MV-4-11 (cell line): ENCODE results near the gene DENND6B.
A peak's percentile ranks its signal among the peaks of the same experiment; 100 is the strongest.

Experiments
- DNase-seq: peaks from one replicate; lab custom pipeline; 2025; lab: John Stamatoyannopoulos, UW

The DENND6B gene

DNA sequence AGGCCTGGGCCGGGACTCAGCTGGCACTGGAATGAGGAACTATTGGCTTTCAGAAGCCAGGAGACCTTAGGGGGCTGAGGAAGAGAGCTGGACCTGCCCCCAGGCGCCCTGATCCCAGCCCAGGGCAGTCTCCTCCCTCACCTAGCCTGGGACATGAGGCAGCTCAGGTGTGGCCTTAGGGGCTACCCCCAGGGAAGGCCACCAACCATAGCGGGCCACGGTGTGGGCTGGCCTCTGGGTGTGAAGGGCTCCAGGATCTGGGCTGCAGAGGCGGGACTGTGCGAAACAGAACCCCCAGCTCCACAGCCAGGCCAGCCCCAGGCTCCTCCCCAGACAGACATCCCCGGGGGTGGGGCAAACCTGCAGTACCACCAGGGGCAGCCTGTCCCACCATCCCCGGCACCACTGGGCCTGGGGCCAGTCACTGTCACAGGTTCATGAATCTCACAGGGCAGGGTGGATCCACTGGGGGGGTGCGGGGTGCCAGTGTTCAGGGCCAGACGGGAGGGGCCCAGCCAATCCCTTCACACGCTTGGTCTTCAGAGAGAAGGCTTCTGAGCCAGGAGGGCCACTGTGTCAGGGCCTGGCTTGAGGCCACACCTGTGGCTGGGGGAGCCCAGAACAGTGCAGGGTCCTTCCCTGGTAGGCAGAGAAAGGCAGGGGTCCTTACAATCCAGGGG is 22.8 kb downstream of the DENND6B start:
- DNase-seq = peak; percentile 64

DNA sequence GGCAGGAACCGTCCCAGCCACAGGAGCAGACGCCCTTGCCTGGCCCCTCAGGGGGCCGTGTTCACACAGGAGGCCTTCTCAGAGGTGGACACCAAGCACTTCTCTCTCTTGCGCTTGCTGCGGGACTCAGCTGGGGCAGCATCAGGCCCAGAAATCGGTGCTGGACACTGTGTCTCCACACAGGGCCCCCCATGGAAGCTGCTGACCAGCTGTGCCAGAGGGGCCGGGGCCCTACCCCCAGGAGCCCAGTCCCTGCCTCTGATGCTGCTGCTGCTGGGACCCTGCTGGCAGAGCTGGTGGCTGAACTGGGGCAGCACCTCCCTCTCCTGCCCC is 23.3 kb downstream of the DENND6B start:
- no peak for DNase-seq

DNA sequence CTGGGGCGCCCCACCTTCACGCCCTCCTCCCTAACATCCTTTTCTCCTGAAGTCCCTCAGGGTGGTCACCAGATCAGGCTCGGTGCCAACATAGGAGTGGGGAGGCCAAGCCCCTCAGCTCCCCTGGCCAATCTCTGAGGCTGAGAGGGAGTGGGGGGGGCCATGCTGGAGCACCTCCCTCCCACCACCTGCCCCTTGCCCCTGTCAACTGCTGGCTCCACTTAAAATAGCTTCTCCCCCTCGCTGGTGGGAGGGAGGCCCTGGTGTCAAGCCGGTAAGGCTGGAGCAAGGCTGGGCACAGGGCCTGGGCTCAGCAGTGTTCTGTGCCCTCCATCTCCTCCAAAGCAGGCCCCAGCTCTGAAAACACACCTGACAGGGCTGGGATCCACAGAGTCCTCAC is 24.2 kb downstream of the DENND6B start:
- no peak for DNase-seq

DNA sequence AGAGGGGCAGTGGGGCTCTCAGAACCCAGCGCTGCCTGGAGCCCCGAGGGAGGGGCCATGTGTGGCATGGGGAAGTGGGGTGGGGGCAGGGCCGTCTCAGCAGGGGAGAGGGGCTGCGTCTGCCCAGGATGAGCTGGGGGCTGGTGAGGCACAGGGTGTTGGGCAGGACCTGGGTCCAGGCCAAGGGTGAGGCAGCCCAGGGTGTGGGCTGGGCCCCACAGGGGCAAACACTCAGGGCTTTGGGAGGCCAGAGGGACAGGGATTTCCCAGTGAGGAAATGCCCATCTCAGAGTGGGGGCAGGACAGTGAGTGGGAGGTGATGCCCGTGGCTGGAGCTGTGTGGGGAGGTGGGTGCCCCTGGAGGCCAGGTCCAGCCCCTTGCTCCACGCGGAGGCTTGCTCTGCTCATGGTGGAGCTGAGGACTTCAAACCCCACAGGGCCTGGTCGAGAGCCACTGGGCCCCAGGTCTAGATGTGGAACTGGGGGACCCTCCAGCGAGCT is 24.7 kb downstream of the DENND6B start:
- DNase-seq = no peak

DNA sequence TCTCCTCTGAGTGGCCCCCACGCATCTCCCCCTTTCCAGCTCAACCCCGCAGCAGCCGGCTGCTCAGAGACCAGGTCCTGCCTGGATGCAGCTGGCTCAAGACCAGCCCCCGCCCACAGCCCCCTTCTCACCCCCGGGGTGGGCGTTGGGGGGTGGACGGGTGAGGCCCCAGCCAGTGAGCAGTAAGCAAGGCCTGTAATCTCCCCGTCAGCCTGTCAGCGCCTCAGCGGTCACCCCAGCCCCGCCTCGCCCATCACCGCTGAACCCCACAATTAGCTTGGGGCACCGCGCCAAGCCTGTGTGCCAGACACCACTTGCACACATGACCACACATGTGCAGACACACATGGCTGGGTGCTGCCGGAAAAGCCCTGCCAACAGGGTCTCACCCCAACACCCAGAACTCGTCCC is 25.2 kb downstream of the DENND6B start:
- DNase-seq = no peak

DNA sequence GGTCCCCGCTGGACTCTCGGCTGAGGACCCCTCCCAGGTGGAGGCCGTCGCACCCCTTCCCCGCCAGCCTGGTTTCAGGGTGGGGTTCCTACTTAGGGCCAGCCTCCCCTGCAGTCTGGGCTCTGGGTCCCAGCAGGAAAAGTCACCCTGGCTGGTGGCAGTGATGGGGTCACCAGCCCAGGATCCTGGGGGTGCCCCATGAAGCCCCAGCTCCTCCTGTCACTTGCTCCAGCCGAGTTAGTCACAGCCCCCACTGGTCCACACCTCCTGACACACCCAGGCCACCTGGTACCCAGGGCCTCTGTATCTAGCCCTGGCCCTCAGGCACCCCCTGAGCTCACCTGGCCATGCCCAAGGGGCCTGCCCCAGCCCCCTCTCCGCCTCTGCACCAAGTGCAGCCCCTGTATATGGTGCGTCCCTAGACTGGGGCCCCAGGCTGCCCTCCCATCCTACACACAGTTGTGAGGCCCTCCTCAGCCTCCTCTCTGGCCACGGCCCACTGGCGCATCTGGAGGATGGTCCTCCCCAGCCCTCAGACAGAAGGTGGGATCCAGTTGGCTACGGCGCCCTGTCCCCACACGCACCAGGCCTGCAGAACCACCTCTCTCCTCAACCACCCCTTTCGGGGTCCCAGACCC is 26.1 kb downstream of the DENND6B start:
- DNase-seq = no peak

DNA sequence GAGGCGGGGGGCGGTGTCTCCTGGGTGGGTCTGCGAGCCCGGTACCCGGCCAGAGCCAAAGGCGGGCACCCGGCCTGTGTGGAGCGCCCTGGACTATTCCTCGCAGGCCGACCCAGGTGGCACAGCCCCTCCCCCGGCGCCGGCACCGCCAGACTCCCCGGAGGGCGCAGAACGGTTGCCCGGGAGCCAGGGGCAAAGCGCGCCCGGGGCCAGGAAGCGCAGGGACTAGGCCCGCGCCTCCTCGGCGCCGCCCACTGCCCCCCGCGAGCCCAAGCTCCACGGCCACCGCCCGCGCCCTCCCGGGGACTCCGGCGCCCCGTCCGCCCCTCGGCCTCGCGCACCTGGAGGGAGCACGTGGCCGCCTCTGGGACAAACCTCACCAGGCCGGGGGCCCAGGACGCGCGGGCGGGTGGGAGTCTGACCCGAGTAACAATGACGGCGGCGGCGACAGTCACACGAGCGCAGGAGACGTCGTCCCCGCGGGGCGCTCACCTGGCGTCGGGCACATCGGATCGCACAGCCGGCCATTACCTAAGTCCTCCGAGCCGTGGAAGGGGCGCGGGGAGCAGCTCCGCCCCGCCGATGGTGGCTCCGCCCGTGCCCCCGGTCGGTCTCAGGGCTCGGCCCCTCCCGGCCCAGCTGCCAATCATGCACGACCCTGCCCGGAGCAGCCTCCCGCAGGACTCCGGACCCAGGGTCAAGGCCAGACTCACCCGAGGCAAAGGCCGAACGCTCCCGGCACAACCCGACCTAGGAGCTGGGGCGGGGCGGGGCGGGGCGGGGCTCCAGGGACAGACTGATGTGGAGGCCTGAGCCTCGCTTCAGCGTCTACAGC is 26.8 kb downstream of the DENND6B start:
- DNase-seq = no peak

DNA sequence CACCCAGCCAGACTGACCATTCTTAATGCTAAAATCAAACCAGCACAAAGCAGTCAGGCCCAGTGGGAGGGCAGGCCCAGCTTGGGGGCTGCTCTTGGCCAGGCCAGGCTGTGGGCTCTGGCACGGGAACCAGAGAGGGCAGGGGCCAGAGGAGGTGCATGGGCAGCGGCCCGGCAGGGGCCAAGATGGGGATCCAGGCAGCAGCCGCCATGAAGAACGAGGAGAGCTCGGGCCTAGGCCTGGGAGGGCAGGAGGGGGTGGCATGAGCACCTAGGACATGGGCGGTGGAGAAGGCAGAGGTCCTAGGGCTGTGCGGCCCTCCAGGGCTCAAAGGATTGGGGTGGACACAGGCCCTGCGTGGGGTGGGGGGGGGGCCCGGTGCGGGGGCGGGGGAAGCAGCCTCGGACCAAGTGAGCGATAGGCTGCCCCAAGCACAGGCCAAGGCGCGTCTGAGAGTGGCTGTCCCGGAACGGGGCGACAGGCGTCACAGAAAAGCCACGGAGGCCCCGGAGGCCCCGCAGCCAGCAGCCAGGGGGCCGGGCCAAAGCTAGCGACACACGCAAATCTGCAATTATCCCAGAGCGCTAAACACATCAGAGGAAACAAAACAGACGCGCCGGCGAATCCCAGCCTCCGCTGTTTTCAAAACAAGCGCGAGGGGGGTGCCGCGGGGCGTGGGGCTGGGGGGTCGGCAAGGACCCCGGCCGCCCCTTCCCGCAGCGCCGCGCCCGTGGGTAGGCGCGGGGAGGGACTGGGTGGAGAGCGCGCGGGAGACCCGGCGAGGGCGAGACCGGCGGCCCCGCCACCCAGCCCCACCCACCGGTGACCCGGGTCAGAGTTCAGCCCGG is 27.7 kb downstream of the DENND6B start:
- no peak for DNase-seq

DNA sequence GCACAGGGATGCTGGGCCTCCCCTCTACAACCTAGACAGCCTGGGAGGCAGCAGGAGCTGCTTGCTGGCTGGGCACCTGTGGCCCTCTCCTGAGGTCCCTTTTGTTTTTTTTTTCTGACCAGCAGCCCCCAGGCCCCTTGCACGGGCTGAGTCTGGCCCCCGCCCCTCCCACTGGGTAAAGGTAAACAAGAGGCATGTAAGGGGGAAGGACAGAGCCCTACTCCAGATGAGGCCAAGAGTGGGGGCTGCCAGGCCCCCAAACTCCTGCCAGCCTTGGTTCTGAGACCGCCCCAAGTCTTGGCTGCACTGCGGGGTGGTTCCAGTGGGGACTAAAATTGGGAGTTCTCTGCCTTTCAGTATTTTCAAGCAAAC is 28.6 kb downstream of the DENND6B start:
- DNase-seq = no peak

DNA sequence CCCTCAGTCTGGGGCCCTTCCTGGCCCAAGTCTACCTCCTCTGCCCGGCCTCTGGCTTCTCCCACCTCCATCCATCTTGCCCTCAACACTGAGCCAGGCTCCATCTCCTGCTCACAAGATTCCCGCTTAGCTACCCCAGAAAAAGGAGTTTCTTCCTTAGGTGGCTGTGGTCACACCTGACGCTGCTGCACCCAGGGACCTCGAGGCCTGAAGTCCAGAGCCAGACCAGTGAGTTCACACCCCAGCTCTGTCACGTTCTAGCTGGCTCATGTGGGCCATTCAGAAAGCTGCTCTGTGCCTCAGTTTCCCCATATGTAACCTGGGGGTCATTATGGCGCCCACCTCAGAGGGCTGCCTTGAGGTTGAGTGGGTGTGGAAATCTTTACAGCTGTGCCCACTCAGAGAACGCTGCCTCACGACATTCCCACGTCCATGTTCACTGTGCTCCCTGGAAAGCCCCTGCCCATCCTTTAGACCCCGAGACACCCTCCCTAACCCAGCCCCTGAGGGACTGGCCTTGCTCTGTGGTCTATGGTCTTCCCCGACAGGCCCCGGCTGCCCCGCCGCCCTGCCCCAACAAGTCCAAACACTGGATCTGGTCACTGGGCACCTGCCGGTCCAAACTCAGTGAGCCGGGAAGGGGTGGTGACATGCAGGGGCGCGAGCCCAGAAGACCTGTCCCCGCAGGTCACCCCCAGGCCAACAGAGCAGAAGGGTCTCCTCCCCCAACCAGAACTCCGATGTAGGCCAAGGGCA is 29.1 kb downstream of the DENND6B start:
- no peak for DNase-seq

DNA sequence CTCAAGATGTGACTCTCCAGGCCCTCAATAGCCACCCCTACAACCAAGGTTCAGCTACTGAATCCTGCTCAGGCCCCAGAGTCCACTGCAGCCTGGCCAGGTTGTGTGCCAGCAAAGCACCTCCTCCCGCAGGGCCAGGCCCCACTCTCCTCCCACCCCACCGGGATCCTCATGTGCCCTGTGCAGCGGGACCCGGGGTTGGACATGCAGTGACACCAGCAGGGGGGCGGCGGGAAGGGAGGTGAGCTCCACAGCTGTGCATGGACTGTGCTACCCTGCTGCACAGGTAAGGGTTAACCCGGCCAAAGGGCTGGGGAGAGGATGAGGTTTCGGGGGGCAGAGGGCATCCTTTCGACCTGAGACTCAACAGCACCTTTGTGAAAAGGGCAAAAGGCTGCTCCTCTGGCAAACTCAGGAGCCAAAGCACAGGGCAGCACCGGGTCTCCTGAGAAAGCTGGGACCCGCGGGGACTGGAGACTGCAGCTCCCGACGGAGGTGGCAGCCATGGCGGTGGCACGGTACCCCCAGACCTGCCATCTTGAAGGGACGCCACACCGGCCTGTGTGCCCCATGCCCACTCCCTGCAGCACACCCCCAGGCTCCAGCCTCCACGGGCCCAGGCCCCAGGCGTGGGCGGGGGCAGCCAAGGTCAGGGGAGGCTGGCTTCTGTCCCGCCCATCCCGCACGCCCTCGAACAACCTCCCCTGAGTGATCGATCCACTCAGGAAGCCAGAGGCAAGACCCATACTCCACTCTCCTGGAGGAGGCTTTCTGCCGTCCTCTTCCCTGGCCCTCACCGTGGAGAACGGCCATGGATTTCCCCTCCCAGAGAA is 29.9 kb downstream of the DENND6B start:
- DNase-seq = no peak

DNA sequence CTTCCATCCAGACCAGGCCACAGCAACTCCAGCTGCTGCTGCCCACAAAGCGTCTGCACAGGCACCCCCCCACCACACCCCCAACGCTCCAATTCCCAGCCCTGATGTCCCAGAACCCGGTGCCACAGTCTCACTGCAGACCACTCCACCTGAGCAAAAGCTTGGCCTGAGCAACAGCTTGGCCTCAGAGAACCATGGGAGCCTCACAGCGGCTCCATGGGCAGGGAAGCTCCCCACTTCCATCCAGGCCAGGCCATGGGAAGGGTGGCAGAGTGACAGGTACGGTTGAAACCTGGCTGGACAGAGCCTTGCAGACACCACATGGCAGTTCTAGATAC is 32.5 kb downstream of the DENND6B start:
- no peak for DNase-seq

DNA sequence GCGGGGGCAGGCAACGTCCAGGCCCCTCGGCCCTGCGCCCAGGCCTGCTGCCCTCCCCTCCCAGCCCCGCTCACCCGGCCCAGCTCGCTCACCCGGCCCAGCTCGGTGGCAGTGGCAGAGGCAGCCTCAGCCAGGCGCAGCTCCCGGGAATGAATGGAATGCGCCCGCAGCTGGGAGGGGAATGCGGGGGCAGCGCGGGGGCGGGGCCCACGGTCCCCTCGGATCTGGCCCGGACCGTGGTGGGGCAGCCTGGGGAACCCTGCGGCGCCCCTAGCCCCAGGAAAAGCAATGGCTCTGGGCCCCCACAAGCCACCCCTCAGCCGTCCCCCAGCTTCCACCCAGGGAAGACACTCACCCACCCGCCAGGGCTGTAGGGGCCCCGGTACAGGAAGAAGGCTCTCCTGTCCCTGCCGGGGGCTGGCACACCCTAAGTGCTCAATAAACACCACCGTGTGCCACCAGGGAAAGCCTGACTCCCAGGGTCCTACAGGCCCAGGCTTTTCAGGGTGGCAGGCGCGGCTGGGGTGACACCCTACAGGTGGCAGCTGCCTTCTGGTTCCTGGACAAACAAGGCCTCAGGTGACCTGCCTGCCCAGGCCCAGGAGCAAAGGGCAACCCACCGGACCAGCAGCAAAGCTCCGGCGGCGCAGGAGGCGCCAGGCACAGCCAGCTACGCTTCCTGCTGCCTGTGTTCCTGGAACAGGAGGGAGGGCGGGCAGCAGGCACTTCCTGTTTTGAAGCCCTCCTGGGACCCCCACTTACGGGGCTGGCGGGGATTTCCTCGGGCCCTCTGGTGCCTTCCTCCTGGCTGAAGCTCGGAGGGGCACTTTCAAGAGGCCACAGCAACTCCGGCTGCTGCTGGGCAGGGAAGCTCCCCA is 33.1 kb downstream of the DENND6B start:
- DNase-seq = no peak

DNA sequence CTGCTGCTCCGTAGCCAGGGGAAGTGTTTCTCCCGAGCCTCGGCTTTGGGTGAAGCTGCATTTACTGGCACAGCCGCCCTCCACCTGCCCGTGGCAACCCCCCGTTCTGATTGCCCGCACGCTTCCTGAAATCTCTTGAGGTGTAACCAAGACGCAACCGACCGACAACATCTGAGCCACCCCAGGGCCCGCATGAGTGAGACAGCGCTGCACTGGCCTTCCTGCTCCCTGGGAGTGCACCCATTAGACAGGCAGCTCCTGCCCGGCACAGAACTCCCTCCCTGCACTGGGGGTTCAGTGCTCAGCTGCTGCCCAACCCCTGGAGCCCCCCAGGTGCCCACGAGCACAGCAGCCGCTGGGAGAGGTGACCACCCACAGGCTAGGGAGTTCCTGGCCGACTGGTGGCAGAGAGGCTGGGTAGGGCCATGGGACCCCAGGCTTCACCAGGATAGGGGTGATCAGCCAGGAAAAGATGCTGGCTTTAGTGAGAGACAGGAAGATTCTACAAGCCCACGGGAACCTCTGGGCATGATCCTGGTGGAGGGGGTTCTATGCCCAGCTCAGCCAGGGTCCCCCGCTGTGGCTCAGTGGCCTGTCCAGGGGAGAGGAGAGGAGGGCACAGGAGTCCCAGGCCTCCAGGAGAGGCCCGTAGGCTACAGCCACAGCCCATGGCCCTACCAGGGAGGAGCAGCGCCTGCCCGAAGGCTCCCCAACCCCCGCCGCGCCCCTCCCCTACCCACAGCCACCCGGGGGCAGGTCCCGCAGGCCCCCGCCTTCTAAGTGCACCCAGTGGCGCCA is 34.0 kb downstream of the DENND6B start:
- no peak for DNase-seq

DNA sequence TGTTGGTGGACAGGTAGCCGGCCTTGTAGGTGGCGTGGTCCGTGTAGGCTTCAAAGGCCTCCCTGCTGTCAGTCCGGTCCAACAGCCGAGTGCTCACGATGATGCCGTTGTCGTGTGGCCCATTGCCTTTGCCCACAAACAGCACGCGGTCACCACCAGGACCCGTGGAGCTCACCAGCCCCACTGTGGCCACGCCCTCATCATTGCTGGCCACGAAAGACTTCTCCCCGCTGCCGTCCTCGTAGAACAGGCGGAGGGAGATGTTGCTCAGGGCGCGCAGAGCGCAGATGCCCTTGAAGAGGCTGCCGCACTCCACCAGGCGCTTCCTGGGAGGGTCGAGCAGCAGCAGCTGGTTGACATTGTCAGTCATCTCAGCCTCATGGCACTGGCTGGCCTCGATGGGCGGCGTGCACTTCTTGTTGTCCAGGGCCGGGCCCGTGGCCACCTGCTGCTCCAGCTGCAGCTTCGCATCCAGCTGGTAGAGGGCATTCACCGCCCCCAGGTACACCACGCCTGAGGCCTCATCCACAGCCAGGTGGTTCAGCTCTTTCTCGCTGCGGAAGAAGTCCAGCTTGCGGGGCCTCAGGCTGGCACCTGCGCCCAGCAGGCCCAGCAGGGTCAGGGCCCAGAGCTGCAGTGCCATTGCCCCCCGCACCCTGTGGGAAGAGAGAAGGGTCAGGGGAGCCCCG is 36.7 kb downstream of the DENND6B start:
- DNase-seq = no peak

DNA sequence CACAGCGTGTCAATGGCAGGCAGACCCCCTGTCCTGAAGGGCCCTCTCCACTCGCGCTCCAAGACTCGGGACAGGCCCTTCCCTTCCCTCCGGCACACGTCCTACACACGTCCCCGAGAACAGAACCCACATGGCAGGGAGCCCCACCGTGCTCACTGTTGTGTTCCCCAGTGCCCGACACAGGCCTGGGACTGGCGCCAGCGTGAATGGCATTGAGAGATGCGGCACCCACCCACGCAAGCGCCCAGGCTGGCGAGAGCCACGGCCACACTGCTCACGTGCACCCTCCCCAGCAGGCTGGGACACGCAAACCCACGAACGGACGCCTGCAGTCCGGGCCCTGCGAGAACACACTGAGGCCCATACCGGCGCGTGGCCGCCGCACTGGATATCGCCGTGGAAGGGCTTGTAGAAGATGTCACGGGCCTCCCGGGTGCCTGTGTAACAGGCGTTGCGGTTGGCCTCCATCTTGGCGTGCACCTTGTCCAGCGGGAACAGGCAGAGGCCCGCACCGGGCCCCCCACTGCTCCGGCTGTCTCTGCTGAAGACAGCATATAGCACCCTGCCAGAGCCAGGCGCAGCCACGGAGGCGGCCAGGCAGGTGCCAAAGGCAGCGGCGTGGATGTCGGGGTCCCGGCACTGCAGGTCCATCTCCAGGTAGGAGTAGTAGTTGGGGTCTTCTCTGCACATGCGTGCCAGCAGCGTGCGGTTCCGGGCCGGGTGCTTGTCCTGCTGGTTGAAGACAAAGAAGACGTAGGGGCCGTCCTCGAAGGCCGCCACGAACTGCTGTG is 37.5 kb downstream of the DENND6B start:
- no peak for DNase-seq

DNA sequence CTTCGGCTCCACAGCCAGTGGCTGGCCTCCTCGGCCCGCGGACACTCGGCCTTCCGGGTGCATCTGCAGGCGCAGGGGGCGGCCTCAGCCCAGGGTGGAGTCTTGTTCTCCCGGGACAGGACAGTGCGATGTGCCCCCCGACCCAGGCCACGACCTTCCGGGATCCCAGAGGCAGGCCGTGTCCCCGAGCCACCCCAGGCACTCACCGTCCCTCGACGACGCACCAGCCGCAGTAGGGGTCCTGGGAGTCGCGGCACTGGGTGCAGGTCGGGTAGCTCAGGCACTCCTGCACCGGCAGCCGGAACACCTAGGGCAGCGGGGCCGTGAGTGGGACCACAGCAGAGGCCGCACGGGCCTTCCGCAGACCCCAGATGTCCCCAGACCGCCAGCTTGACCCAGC is 39.1 kb downstream of the DENND6B start:
- no peak for DNase-seq
